Stimulated activated effector memory CD8-positive, alpha-beta T cell treated with anti-CD3 and anti-CD28 coated beads, Interleukin-12 subunit alpha, Interleukin-12 subunit beta, amount 100 ng/mL, for 72 hours (primary cell): ENCODE measurements around the gene DEFB119.
"Not testable (repeated sequence)": the region's sequence is repeated elsewhere in the genome, so short reads cannot be mapped to it uniquely, and the experiment has no call there.

Experiments used
- ATAC-seq: fragments of 150-1000 bp; cut with Tn5 transposase; 2 replicates; pipeline ENCODE4 v1.10.0; 2021
- DNase-seq, 2 donors: peaks; one replicate each; pipeline ENCODE4 v3.0.0; 2021 to 2022; ENCODE audit warnings: low spot score in 2 of 2
- H3K27ac Mint-ChIP-seq: one replicate; pipeline ENCODE4 v1.8.0; 2022; ENCODE audit warnings: mild to moderate bottlenecking, mixed read lengths
- H3K36me3 Mint-ChIP-seq: one replicate; pipeline ENCODE4 v1.8.0; 2022; ENCODE audit warnings: mild to moderate bottlenecking, mixed read lengths
- H3K4me1 Mint-ChIP-seq: one replicate; pipeline ENCODE4 v1.8.0; 2022; ENCODE audit warnings: mixed read lengths
- H3K4me3 Mint-ChIP-seq: one replicate; pipeline ENCODE4 v1.8.0; 2022; ENCODE audit warnings: mild to moderate bottlenecking, mixed read lengths
- H3K9me3 Mint-ChIP-seq: one replicate; pipeline ENCODE4 v1.8.0; 2022; ENCODE audit warnings: mixed read lengths

DEFB119 gene

GRCh38 chr20:31390490-31390889 lies at the start of gene DEFB119:
Gene DEFB119, minus strand, starts transcription at chr20:31390590. Its CDS starts 107 bp downstream, at chr20:31390483.
- no peaks in the 10 kb centered on the region for H3K4me1 Mint-ChIP-seq
- no peaks in the 10 kb centered on the region for H3K9me3 Mint-ChIP-seq
- ATAC-seq, result no peak
- DNase-seq, result no peak
- H3K36me3 Mint-ChIP-seq, result no peaks in the 10 kb centered on the region
- H3K27ac Mint-ChIP-seq, result no peak within 1 kb of the TSS
- no peak within 1 kb of the TSS for H3K4me3 Mint-ChIP-seq

- ATAC-seq, result no peak
- no peaks in the 10 kb centered on the region for H3K4me1 Mint-ChIP-seq
- no peak overlapping the region for H3K27ac Mint-ChIP-seq
- no peaks in the 10 kb centered on the region for H3K36me3 Mint-ChIP-seq
- peaks cover 3% of the 10 kb centered on the region for H3K9me3 Mint-ChIP-seq
- no peak for DNase-seq
- no peak overlapping the region for H3K4me3 Mint-ChIP-seq
These were observed 40.3 kb upstream of the DEFB119 start for GRCh38 chr20:31430568-31431115.

- not testable (repeated sequence) for H3K36me3 Mint-ChIP-seq, DNase-seq, ATAC-seq, H3K9me3 Mint-ChIP-seq, H3K4me1 Mint-ChIP-seq, H3K4me3 Mint-ChIP-seq, H3K27ac Mint-ChIP-seq
These were observed 37.2 kb upstream of the DEFB119 start for GRCh38 chr20:31427576-31427975.

GRCh38 chr20:31426891-31427551 lies 36.6 kb upstream of the DEFB119 start:
- H3K4me1 Mint-ChIP-seq, H3K36me3 Mint-ChIP-seq: not testable (repeated sequence)

GRCh38 chr20:31425797-31426196 lies 35.4 kb upstream of the DEFB119 start:
- H3K9me3 Mint-ChIP-seq, result peaks cover 3% of the 10 kb centered on the region
- no peaks in the 10 kb centered on the region for H3K36me3 Mint-ChIP-seq
- no peak for DNase-seq
- H3K4me3 Mint-ChIP-seq, result no peak overlapping the region
- H3K27ac Mint-ChIP-seq, result no peak overlapping the region
- no peak for ATAC-seq
- no peaks in the 10 kb centered on the region for H3K4me1 Mint-ChIP-seq

More at GRCh38 chr20:31426891-31427551, 36.6 kb upstream of the DEFB119 start:
- DNase-seq, H3K27ac Mint-ChIP-seq, ATAC-seq, H3K9me3 Mint-ChIP-seq, H3K4me3 Mint-ChIP-seq: not testable (repeated sequence)

- H3K9me3 Mint-ChIP-seq, result no peaks in the 10 kb centered on the region
- no peaks in the 10 kb centered on the region for H3K4me1 Mint-ChIP-seq
- DNase-seq (no peak), ATAC-seq (no peak)
- H3K27ac Mint-ChIP-seq, result no peak overlapping the region
- no peak overlapping the region for H3K4me3 Mint-ChIP-seq
- no peaks in the 10 kb centered on the region for H3K36me3 Mint-ChIP-seq
These were observed 27.9 kb upstream of the DEFB119 start for GRCh38 chr20:31418307-31418706.

GRCh38 chr20:31415653-31416052 lies 25.3 kb upstream of the DEFB119 start:
- Mint-ChIP-seq H3K4me3 (no peak overlapping the region), H3K36me3 (no peaks in the 10 kb centered on the region), H3K27ac (no peak overlapping the region), H3K9me3 (no peaks in the 10 kb centered on the region), H3K4me1 (no peaks in the 10 kb centered on the region)
- no peak for ATAC-seq
- DNase-seq, result no peak

GRCh38 chr20:31414381-31414780 lies 24.0 kb upstream of the DEFB119 start:
- H3K4me1 Mint-ChIP-seq, result no peaks in the 10 kb centered on the region
- H3K27ac Mint-ChIP-seq, result no peak overlapping the region
- DNase-seq (no peak), ATAC-seq (no peak)
- no peaks in the 10 kb centered on the region for H3K36me3 Mint-ChIP-seq
- H3K4me3 Mint-ChIP-seq, result no peak overlapping the region
- no peaks in the 10 kb centered on the region for H3K9me3 Mint-ChIP-seq

GRCh38 chr20:31410011-31410410 lies 19.6 kb upstream of the DEFB119 start:
- DNase-seq, result no peak
- H3K36me3 Mint-ChIP-seq, result no peaks in the 10 kb centered on the region
- H3K4me3 Mint-ChIP-seq, result no peak overlapping the region
- ATAC-seq, result no peak
- no peaks in the 10 kb centered on the region for H3K4me1 Mint-ChIP-seq
- peaks cover 2% of the 10 kb centered on the region for H3K9me3 Mint-ChIP-seq
- H3K27ac Mint-ChIP-seq, result no peak overlapping the region

GRCh38 chr20:31406115-31406514 lies 15.7 kb upstream of the DEFB119 start, which contains the start of gene DEFB121:
Gene DEFB121, minus strand, starts transcription at chr20:31406215. Its CDS starts 63 bp downstream, at chr20:31406152.
- DNase-seq (no peak), ATAC-seq (no peak)
- Mint-ChIP-seq H3K36me3 (no peaks in the 10 kb centered on the region), H3K4me1 (no peaks in the 10 kb centered on the region), H3K27ac (no peak within 1 kb of the TSS), H3K4me3 (no peak within 1 kb of the TSS), H3K9me3 (peaks cover 2% of the 10 kb centered on the region)

GRCh38 chr20:31403886-31404285 lies 13.5 kb upstream of the DEFB119 start:
- peaks cover 2% of the 10 kb centered on the region for H3K9me3 Mint-ChIP-seq
- no peaks in the 10 kb centered on the region for H3K36me3 Mint-ChIP-seq
- H3K4me3 Mint-ChIP-seq, result no peak overlapping the region
- H3K4me1 Mint-ChIP-seq, result no peaks in the 10 kb centered on the region
- ATAC-seq (no peak), DNase-seq (no peak)
- no peak overlapping the region for H3K27ac Mint-ChIP-seq

- Mint-ChIP-seq H3K27ac (no peak overlapping the region), H3K4me1 (no peaks in the 10 kb centered on the region)
These were observed 4.5 kb upstream of the DEFB119 start for GRCh38 chr20:31394900-31395299.

GRCh38 chr20:31392836-31393235 lies 2.4 kb upstream of the DEFB119 start:
- Mint-ChIP-seq H3K36me3 (no peaks in the 10 kb centered on the region), H3K27ac (no peak overlapping the region), H3K4me3 (no peak overlapping the region), H3K4me1 (no peaks in the 10 kb centered on the region), H3K9me3 (no peaks in the 10 kb centered on the region)
- ATAC-seq, result no peak
- DNase-seq, result no peak

More at GRCh38 chr20:31394900-31395299, 4.5 kb upstream of the DEFB119 start:
- DNase-seq (no peak), ATAC-seq (no peak)
- Mint-ChIP-seq H3K9me3 (no peaks in the 10 kb centered on the region), H3K36me3 (no peaks in the 10 kb centered on the region), H3K4me3 (no peak overlapping the region)

GRCh38 chr20:31374346-31374745 lies 16.0 kb downstream of the DEFB119 start:
- Mint-ChIP-seq H3K4me3 (no peak overlapping the region), H3K4me1 (no peaks in the 10 kb centered on the region), H3K9me3 (peaks cover 3% of the 10 kb centered on the region), H3K36me3 (no peaks in the 10 kb centered on the region), H3K27ac (no peak overlapping the region)
- DNase-seq, result no peak
- ATAC-seq, result no peak

GRCh38 chr20:31368301-31368700 lies 22.1 kb downstream of the DEFB119 start, which contains the start of gene DEFB118:
Gene DEFB118, plus strand, starts transcription at chr20:31368601. Its CDS starts 50 bp downstream, at chr20:31368651.
- no peak within 1 kb of the TSS for H3K27ac Mint-ChIP-seq
- H3K4me3 Mint-ChIP-seq, result no peak within 1 kb of the TSS
- no peak for ATAC-seq
- no peaks in the 10 kb centered on the region for H3K36me3 Mint-ChIP-seq
- H3K4me1 Mint-ChIP-seq, result no peaks in the 10 kb centered on the region
- no peak for DNase-seq
- no peaks in the 10 kb centered on the region for H3K9me3 Mint-ChIP-seq

- H3K4me3 Mint-ChIP-seq, H3K9me3 Mint-ChIP-seq, ATAC-seq, DNase-seq, H3K27ac Mint-ChIP-seq, H3K4me1 Mint-ChIP-seq, H3K36me3 Mint-ChIP-seq: not testable (repeated sequence)
These were observed 26.1 kb downstream of the DEFB119 start for GRCh38 chr20:31364272-31364671.
